Keratinocyte (primary cell): ENCODE results near the gene LTC4S. TPM values are rescaled to one million over a fixed set of nuclear protein-coding genes. Genes with fewer than 3 reads are reported as not detected.

Experiments used
- DNase-seq: peaks from one replicate; pipeline ENCODE4 v3.0.0-alpha.2; 2011; ENCODE audit warnings: low read depth, missing footprints, low spot score
- FAIRE-seq: peaks from 2 replicates; lab custom pipeline; 2011; peaks lifted over from hg19 to GRCh38; lab: Jason Lieb, UNC
- H2AFZ ChIP-seq: 2 replicates; pipeline ENCODE4 v1.6.0; 2012; ENCODE audit warnings: low read length, control low read depth, inconsistent platforms; ENCODE audit not compliant: control insufficient read depth
- H3K27ac ChIP-seq: 2 replicates; pipeline ENCODE4 v1.5.1; 2011; ENCODE audit warnings: low read length; ENCODE audit not compliant: control insufficient read depth, insufficient read depth
- H3K27me3 ChIP-seq: 3 replicates; pipeline ENCODE4 v1.6.0; 2011; ENCODE audit warnings: low read length; ENCODE audit not compliant: control insufficient read depth, insufficient read depth; ENCODE audit errors: extremely low read depth
- H3K36me3 ChIP-seq, 2 experiments: 2 replicates in 1 of 2; 3 replicates in 1 of 2; pipeline ENCODE4 v1.5.1; 2011; ENCODE audit warnings: low read length in 2 of 2, mild to moderate bottlenecking in 1 of 2; ENCODE audit not compliant: control insufficient read depth in 2 of 2, insufficient read depth in 2 of 2; ENCODE audit errors: extremely low read depth in 1 of 2
- H3K4me1 ChIP-seq: 3 replicates; pipeline ENCODE4 v1.5.1; 2011; ENCODE audit warnings: low read length; ENCODE audit not compliant: control insufficient read depth, insufficient read depth; ENCODE audit errors: extremely low read depth
- H3K4me2 ChIP-seq: 3 replicates; pipeline ENCODE4 v1.6.0; 2011; ENCODE audit warnings: low read depth, low read length; ENCODE audit not compliant: control insufficient read depth, insufficient read depth; ENCODE audit errors: extremely low read depth
- H3K4me3 ChIP-seq, 3 experiments: fragments of 200-600 bp in 1 of 3; sonication (generic) in 1 of 3; 2 replicates in 2 of 3; 3 replicates in 1 of 3; pipeline ENCODE4 v1.5.1; 2011 to 2016; ENCODE audit warnings: low read length in 3 of 3, mild to moderate bottlenecking in 3 of 3, control low read depth in 2 of 3, inconsistent platforms in 1 of 3, low read depth in 1 of 3, mixed read lengths in 1 of 3, mixed run types in 1 of 3, moderate library complexity in 1 of 3; ENCODE audit not compliant: control insufficient read depth in 2 of 3, insufficient read depth in 2 of 3; ENCODE audit errors: extremely low read depth in 1 of 3
- H3K79me2 ChIP-seq: 2 replicates; pipeline ENCODE4 v1.6.0; 2012; ENCODE audit warnings: low read length; ENCODE audit not compliant: control insufficient read depth, insufficient read depth
- H3K9ac ChIP-seq: 3 replicates; pipeline ENCODE4 v1.6.0; 2011; ENCODE audit warnings: low read length; ENCODE audit not compliant: control insufficient read depth, insufficient read depth; ENCODE audit errors: extremely low read depth
- H3K9me1 ChIP-seq: 3 replicates; pipeline ENCODE4 v1.6.0; 2011; ENCODE audit warnings: low read length; ENCODE audit not compliant: control insufficient read depth, insufficient read depth; ENCODE audit errors: extremely low read depth
- H3K9me3 ChIP-seq: 2 replicates; pipeline ENCODE4 v1.5.1; 2012; ENCODE audit warnings: low read depth, low read length; ENCODE audit not compliant: control insufficient read depth
- H4K20me1 ChIP-seq: 3 replicates; pipeline ENCODE4 v1.6.0; 2011; ENCODE audit warnings: low read length; ENCODE audit not compliant: control insufficient read depth, insufficient read depth; ENCODE audit errors: extremely low read depth
- EZH2 ChIP-seq: IDR thresholded peaks from one replicate; pipeline ENCODE4 v1.6.1; 2012; ENCODE audit warnings: inconsistent platforms, mild to moderate bottlenecking, low read length, moderate library complexity
- dilution Hi-C: fragments of 300-500 bp; cut with MboI; formaldehyde crosslinking; loops from one replicate; pipeline ENCODE4 v1.7.0; 2020; ENCODE audit warnings: low sequenced_read_pairs; ENCODE audit not compliant: extremely low pct_ligation_motif_present
- polyA plus RNA-seq, 5 experiments: library from polyadenylated mRNA; depleted of rRNA in 3 of 5; stranded (reverse) in 3 of 5; stranded (forward) in 1 of 5; unstranded in 1 of 5; fragments of >200 nt; gene quantifications; 1 replicate in 1 of 5; 2 replicates in 3 of 5; 3 replicates in 1 of 5; pipeline versions ENCODE4 v1.2.1 to v1.2.3, GENCODE V29; 2011 to 2012; ENCODE audit warnings: missing spikeins in 2 of 5, low read depth in 1 of 5, low replicate concordance in 1 of 5
- TF ChIP-seq, protein P1 (sequence below), 3 experiments: IDR thresholded peaks in 1 of 3; conservative IDR thresholded peaks in 1 of 3; optimal IDR thresholded peaks in 1 of 3; 2 replicates in 2 of 3; 3 replicates in 1 of 3; pipeline versions ENCODE3 to v1.5.1; 2011; ENCODE audit warnings: low read length in 3 of 3, mild to moderate bottlenecking in 3 of 3, moderate library complexity in 2 of 3, control low read depth in 1 of 3, inconsistent platforms in 1 of 3; ENCODE audit not compliant: insufficient read depth in 2 of 3; ENCODE audit errors: extremely low read depth in 1 of 3

LTC4S gene
- polyA plus RNA-seq, 1 donor (not counting 4 experiments of a cell fraction or from before 2014, with no cell fraction given): not detected

DNA sequence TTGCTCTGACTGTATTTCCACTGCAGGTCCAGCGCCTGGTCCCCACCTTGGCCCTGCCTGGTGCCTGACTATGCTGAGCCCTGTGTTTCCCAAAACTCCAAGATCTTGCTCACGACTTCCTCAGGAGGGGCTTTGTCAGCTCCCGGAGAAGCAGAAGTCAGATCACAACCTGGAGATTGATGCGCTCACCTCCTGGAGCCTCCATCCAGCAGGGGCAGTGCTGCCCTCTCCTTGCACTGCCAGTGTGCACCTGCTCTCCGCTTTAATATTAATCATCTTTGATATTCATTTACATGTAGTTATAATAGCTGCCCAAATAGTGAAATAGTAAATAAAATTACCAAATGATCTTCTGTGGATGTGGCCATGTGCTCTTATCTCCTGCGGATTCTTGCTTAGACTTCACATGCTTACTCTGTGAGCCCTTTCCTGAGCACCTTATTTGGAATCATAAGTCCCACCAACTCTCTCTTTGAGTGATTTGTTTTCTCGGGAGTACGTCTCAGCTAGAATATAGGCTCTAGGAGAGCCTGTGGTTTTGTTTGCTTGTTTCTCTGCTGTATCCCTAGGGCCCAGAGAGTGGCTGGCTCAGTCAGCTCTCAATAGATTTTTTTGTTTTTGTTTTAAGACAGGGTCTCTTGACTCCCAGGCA is 43.8 kb upstream of the LTC4S start:
- Histone ChIP-seq H3K27me3 (no peaks in the 10 kb centered on the region), H3K36me3 (peaks cover 3 to 4% of the 10 kb centered on the region in 2 experiments), H3K4me3 (no peak overlapping the region), H3K27ac (no peak overlapping the region), H2AFZ (no peak overlapping the region), H4K20me1 (no peaks in the 10 kb centered on the region), H3K79me2 (peaks cover 76% of the 10 kb centered on the region), H3K4me2 (no peak overlapping the region), H3K9ac (no peak overlapping the region), H3K9me1 (no peaks in the 10 kb centered on the region), H3K4me1 (no peaks in the 10 kb centered on the region), H3K9me3 (no peaks in the 10 kb centered on the region)
- dilution Hi-C loops: loop anchor here (25.0 kb wide), 1 partner anchor 87 kb away; no protein-coding TSS in a partner anchor
- FAIRE-seq: no peak
- TF ChIP-seq, protein P1, sequence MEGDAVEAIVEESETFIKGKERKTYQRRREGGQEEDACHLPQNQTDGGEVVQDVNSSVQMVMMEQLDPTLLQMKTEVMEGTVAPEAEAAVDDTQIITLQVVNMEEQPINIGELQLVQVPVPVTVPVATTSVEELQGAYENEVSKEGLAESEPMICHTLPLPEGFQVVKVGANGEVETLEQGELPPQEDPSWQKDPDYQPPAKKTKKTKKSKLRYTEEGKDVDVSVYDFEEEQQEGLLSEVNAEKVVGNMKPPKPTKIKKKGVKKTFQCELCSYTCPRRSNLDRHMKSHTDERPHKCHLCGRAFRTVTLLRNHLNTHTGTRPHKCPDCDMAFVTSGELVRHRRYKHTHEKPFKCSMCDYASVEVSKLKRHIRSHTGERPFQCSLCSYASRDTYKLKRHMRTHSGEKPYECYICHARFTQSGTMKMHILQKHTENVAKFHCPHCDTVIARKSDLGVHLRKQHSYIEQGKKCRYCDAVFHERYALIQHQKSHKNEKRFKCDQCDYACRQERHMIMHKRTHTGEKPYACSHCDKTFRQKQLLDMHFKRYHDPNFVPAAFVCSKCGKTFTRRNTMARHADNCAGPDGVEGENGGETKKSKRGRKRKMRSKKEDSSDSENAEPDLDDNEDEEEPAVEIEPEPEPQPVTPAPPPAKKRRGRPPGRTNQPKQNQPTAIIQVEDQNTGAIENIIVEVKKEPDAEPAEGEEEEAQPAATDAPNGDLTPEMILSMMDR (optimal IDR thresholded peaks at IDR 0.05 in 1 of 3, IDR thresholded peaks at IDR 0.05 in 1 of 3, conservative IDR thresholded peaks at IDR 0.05 in 1 of 3; ENCODE audit: extremely low read depth in 1 of 3, insufficient read depth in 2 of 3, low read length in 3 of 3): no peak
- TF ChIP-seq EZH2: no peak
- no peak for DNase-seq

DNA sequence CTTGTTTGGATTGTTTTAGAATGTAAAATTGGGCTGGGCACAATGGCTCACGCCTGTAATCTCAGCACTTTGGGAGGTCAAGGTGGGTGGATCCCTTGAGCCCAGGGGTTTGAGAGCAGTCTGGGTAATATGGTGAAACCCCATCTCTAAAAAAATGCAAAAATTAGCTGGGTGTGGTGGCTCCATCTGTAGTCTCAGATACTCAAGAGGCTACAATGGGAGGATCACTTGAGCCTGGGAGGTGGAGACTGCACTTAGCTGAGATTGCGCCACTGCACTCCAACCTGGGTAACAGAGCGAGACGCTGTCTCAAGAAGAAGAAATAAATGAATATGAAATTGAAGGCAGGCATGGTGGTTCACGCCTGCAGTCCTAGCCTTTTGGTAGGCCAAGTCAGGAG is 39.8 kb upstream of the LTC4S start:
- Histone ChIP-seq H3K4me1 (no peaks in the 10 kb centered on the region), H3K79me2 (peaks cover 73% of the 10 kb centered on the region), H3K27ac (no peak overlapping the region), H3K4me2 (no peak overlapping the region), H3K9ac (no peak overlapping the region), H4K20me1 (peaks cover 4% of the 10 kb centered on the region), H3K9me3 (no peaks in the 10 kb centered on the region), H2AFZ (no peak overlapping the region), H3K27me3 (no peaks in the 10 kb centered on the region), H3K4me3 (no peak overlapping the region), H3K9me1 (no peaks in the 10 kb centered on the region), H3K36me3 (peaks cover 0 to 3% of the 10 kb centered on the region in 2 experiments)
- no peak for DNase-seq
- dilution Hi-C loops: no loop called here
- TF ChIP-seq, protein P1 (optimal IDR thresholded peaks at IDR 0.05 in 1 of 3, IDR thresholded peaks at IDR 0.05 in 1 of 3, conservative IDR thresholded peaks at IDR 0.05 in 1 of 3; ENCODE audit: extremely low read depth in 1 of 3, insufficient read depth in 2 of 3, low read length in 3 of 3): no peak
- TF ChIP-seq EZH2: no peak
- no peak for FAIRE-seq
